Mucosa of rectum (tissue), 2 donors: ENCODE data around the gene TTC34.

Experiments
- H3K27ac ChIP-seq, 2 donors: one replicate each; pipeline ENCODE4 v1.7.0; 2013; ENCODE audit warnings: inconsistent platforms in 2 of 2, low read depth in 2 of 2, low read length in 2 of 2
- H3K27me3 ChIP-seq, 2 donors: one replicate each; pipeline ENCODE4 v1.7.0; 2013; ENCODE audit warnings: low read length in 2 of 2; ENCODE audit not compliant: control insufficient read depth in 2 of 2, insufficient read depth in 2 of 2
- H3K36me3 ChIP-seq, 2 donors: one replicate each; pipeline ENCODE4 v1.7.0; 2013; ENCODE audit warnings: low read length in 2 of 2; ENCODE audit not compliant: control insufficient read depth in 2 of 2, insufficient read depth in 2 of 2
- H3K4me1 ChIP-seq, 2 donors: one replicate each; pipeline ENCODE4 v1.7.0; 2013; ENCODE audit warnings: low read length in 2 of 2, mild to moderate bottlenecking in 1 of 2; ENCODE audit not compliant: control insufficient read depth in 2 of 2, insufficient read depth in 2 of 2
- H3K4me3 ChIP-seq, 2 donors: one replicate each; pipeline ENCODE4 v1.7.0; 2013; ENCODE audit warnings: low read length in 2 of 2
- H3K9ac ChIP-seq, 2 donors: one replicate each; pipeline ENCODE4 v1.7.0; 2013; ENCODE audit warnings: low read length in 2 of 2, low read depth in 1 of 2, mild to moderate bottlenecking in 1 of 2
- H3K9me3 ChIP-seq, 2 donors: one replicate each; pipeline ENCODE4 v1.7.0; 2013; ENCODE audit warnings: low read length in 2 of 2; ENCODE audit not compliant: control insufficient read depth in 2 of 2
- donor health status: healthy.
- donor health status: Normal muscosa, but diverticular disease.

The TTC34 gene

DNA sequence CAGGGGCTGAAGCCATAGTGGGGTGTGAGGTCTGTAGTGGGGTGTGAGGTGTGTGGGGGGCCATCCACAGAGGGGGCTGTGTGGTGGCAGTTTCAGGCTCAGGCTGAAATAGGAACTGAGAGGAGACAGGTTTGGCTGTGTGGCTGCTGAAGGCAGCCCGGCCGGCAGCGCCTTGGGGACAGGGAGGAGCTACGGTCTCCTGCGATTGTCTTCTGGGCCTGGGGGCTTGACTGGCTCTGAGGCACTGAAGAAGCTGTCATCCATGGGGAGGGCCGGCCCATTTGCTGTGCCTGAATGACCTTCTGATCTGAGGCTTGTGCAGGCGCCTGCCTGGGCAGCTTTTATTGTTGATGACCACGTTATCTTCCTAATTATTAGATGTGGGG, 10.0 kb upstream of the TTC34 start:
- H3K4me1 ChIP-seq, result no peaks in the 10 kb centered on the region
- H3K27ac ChIP-seq, result no peak overlapping the region
- H3K36me3 ChIP-seq, result no peaks in the 10 kb centered on the region
- no peak overlapping the region for H3K4me3 ChIP-seq
- no peaks in the 10 kb centered on the region for H3K27me3 ChIP-seq
- H3K9ac ChIP-seq, result no peak overlapping the region
- no peaks in the 10 kb centered on the region for H3K9me3 ChIP-seq

DNA sequence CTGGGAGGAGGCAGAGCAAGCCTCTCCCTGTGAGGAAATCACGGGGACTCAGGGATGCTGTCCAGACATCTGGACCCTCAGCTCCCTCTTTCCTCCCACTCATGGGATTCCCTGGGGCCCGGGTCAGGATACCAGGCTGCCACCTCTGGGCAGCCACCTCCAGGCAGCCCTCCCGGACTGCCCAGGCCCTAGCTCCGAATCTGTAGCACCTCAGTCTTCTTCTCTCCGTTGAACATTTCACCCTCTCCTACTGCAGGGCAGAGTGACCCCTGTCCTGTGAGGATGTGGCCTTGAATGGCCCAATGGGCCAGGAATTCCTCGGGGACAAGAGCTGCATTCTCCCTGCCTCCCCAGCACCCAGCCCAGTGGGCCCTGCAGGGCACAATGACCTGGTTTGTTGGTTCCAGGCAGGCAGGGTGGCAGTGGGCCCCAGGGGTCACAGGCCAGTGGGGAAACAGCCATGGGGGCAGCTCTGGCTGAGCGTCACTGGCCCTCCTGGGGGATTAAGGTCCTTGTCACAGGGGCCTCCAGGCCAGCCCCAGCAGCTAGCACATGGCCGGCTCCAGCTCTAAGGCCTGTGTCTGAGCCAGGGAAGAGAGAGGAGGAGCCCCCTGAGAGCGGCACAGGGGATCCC, 9.5 kb upstream of the TTC34 start:
- H3K27me3 ChIP-seq, result peaks cover 0 to 2% of the 10 kb centered on the region in 2 donors

DNA sequence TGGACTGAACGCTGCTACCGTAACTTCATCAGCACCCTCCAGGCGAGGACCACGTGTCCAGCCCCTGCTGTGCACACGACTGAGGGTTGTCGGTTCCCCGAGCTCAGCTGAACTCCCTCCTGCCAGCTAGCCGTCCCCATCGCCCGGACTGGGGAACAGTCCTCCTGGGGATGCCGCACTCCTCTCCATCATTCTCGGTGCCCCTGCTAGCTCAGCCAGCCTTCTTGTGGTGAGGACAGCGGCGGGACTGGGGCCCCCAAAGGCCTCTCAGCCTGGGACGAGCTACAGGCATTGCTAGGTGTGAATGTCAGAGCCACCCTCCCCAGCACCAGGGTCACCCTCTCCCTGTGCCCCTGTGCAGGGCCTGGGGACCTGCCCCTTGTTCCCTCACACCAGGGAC, 8.8 kb upstream of the TTC34 start:
- no peak overlapping the region for H3K4me3 ChIP-seq
- peaks cover 0 to 2% of the 10 kb centered on the region in 2 donors for H3K27me3 ChIP-seq
- no peaks in the 10 kb centered on the region for H3K9me3 ChIP-seq
- no peaks in the 10 kb centered on the region for H3K4me1 ChIP-seq
- H3K36me3 ChIP-seq, result no peaks in the 10 kb centered on the region
- no peak overlapping the region for H3K27ac ChIP-seq
- H3K9ac ChIP-seq, result no peak overlapping the region

More for the DNA sequence above, 9.5 kb upstream of the TTC34 start:
- no peaks in the 10 kb centered on the region for H3K9me3 ChIP-seq
- no peak overlapping the region for H3K27ac ChIP-seq
- no peak overlapping the region for H3K9ac ChIP-seq
- no peak overlapping the region for H3K4me3 ChIP-seq
- no peaks in the 10 kb centered on the region for H3K36me3 ChIP-seq
- H3K4me1 ChIP-seq, result no peaks in the 10 kb centered on the region

GRCh38 chr1:2809656-2810055, 8.2 kb upstream of the TTC34 start:
- peaks cover 0 to 2% of the 10 kb centered on the region in 2 donors for H3K27me3 ChIP-seq
- no peak overlapping the region for H3K9ac ChIP-seq
- no peaks in the 10 kb centered on the region for H3K9me3 ChIP-seq
- H3K36me3 ChIP-seq, result no peaks in the 10 kb centered on the region
- H3K27ac ChIP-seq, result no peak overlapping the region
- H3K4me1 ChIP-seq, result no peaks in the 10 kb centered on the region
- no peak overlapping the region for H3K4me3 ChIP-seq

GRCh38 chr1:2808831-2809605, 7.5 kb upstream of the TTC34 start:
- H3K27me3 ChIP-seq, result peaks cover 0 to 2% of the 10 kb centered on the region in 2 donors
- no peak overlapping the region for H3K4me3 ChIP-seq
- H3K4me1 ChIP-seq, result no peaks in the 10 kb centered on the region
- H3K36me3 ChIP-seq, result no peaks in the 10 kb centered on the region
- no peak overlapping the region for H3K27ac ChIP-seq
- H3K9me3 ChIP-seq, result no peaks in the 10 kb centered on the region
- no peak overlapping the region for H3K9ac ChIP-seq

- H3K27me3 ChIP-seq, result peaks cover 0 to 2% of the 10 kb centered on the region in 2 donors
- H3K9ac ChIP-seq, result no peak overlapping the region
- H3K36me3 ChIP-seq, result no peaks in the 10 kb centered on the region
- no peak overlapping the region for H3K27ac ChIP-seq
- no peak overlapping the region for H3K4me3 ChIP-seq
- H3K4me1 ChIP-seq, result no peaks in the 10 kb centered on the region
- H3K9me3 ChIP-seq, result no peaks in the 10 kb centered on the region
Observed at GRCh38 chr1:2808386-2808705, 6.9 kb upstream of the TTC34 start.

GRCh38 chr1:2807678-2808385, 6.3 kb upstream of the TTC34 start:
- H3K4me1 ChIP-seq, result no peaks in the 10 kb centered on the region
- H3K36me3 ChIP-seq, result no peaks in the 10 kb centered on the region
- no peaks in the 10 kb centered on the region for H3K9me3 ChIP-seq
- peaks cover 0 to 2% of the 10 kb centered on the region in 2 donors for H3K27me3 ChIP-seq
- no peak overlapping the region for H3K4me3 ChIP-seq
- H3K9ac ChIP-seq, result no peak overlapping the region
- H3K27ac ChIP-seq, result no peak overlapping the region

DNA sequence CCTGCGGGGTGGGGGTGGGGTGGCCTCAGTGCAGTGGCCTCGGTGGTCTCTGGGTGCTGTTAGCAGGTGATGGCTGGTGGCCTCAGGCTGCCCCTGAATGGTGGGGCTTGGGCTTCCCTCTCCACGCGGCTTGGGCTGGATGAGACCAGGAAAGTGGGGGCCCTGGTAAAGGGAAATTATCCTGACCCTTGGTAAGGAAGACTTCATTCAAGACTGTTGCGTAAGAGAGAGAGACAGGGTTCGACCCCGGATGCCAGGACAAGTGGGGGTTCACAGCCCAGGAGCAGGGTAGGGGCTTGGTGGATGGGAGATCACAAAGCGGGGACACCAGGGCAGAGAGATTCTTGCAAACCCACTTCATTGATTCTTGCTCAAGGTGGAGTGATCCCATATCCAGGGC, 5.5 kb upstream of the TTC34 start:
- H3K27me3 ChIP-seq, result peaks cover 0 to 2% of the 10 kb centered on the region in 2 donors
- no peaks in the 10 kb centered on the region for H3K36me3 ChIP-seq
- H3K4me3 ChIP-seq, result no peak overlapping the region
- no peaks in the 10 kb centered on the region for H3K4me1 ChIP-seq
- H3K27ac ChIP-seq, result no peak overlapping the region
- H3K9me3 ChIP-seq, result no peaks in the 10 kb centered on the region
- no peak overlapping the region for H3K9ac ChIP-seq

- H3K4me1 ChIP-seq, result no peaks in the 10 kb centered on the region
- no peaks in the 10 kb centered on the region for H3K9me3 ChIP-seq
- no peak overlapping the region for H3K4me3 ChIP-seq
- H3K27ac ChIP-seq, result no peak overlapping the region
- H3K36me3 ChIP-seq, result no peaks in the 10 kb centered on the region
- peaks cover 0 to 2% of the 10 kb centered on the region in 2 donors for H3K27me3 ChIP-seq
- no peak overlapping the region for H3K9ac ChIP-seq
Observed at GRCh38 chr1:2806591-2806990, 5.1 kb upstream of the TTC34 start.

DNA sequence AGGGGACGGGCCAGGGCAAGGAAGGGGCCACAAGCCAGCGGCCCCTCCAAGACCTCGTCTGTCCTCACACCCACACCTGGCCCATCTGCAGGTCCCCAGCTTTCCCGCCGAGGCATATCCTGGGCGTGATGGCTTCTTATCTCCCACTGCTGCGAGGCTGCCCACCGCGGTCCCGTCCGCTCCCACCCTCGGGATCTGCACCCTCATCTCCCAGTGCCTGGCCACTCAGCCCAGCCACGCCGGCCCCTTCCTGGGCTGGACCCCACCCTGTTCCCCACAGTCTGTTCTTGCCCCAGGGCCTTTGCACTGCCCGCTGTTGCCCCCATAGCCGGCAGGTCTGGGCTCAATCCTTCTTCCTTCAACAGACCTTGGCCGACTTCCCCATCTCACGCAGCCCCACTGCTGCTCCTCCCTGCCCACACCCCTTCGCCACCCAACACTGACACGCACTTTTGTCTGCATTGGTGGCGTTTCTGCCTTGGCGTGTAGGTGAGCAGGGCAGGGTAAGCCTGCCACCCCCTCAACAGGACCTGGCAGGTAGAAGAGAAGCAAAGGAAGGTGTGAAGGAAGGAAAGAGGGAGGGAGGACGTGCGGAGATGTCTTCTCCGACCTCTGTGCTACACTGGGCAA, 4.4 kb upstream of the TTC34 start:
- no peaks in the 10 kb centered on the region for H3K4me1 ChIP-seq
- H3K27me3 ChIP-seq, result peaks cover 0 to 2% of the 10 kb centered on the region in 2 donors
- H3K9ac ChIP-seq, result no peak overlapping the region
- no peak overlapping the region for H3K4me3 ChIP-seq
- H3K27ac ChIP-seq, result no peak overlapping the region
- H3K36me3 ChIP-seq, result no peaks in the 10 kb centered on the region
- H3K9me3 ChIP-seq, result no peaks in the 10 kb centered on the region
